NK-92 (cell line): ENCODE data around the gene SLC22A4.

Experiments used
- DNase-seq: peaks from one replicate; lab custom pipeline; 2025; ENCODE audit not compliant: unreplicated experiment; lab: John Stamatoyannopoulos, UW

Gene SLC22A4

DNA sequence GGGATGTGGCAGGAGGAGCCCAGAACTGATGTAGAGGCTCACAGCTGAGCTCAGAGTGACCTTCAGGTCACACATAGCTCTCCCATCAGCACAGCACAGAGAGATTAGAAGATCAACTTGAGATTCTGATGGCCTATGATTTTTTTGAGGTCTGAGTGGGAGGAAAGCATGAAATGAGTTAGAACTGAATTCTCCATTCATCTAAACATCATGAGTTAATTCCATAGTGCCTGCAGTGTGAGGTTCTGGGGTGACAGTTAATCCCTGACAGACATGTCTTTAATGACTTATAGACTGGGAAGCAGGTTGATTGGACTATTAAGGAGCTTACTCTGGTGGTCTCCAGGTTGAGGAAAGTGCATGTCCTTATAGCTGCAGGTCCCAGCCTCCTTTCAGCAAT, 97.7 kb downstream of the SLC22A4 start:
- no peak for DNase-seq

DNA sequence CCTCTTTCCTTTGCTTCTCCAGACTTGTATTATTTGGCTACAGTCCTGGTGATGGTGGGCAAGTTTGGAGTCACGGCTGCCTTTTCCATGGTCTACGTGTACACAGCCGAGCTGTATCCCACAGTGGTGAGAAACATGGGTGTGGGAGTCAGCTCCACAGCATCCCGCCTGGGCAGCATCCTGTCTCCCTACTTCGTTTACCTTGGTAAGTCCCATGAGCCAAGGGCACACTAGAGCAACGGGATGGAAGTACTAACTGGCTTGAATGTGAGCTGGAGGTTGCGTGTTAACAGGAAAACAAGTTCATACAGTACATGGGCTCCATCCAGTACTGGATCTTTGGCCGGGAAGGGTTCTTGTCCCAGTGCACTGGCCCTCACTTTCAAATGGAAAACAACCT, 98.2 kb downstream of the SLC22A4 start:
- DNase-seq, result no peak

DNA sequence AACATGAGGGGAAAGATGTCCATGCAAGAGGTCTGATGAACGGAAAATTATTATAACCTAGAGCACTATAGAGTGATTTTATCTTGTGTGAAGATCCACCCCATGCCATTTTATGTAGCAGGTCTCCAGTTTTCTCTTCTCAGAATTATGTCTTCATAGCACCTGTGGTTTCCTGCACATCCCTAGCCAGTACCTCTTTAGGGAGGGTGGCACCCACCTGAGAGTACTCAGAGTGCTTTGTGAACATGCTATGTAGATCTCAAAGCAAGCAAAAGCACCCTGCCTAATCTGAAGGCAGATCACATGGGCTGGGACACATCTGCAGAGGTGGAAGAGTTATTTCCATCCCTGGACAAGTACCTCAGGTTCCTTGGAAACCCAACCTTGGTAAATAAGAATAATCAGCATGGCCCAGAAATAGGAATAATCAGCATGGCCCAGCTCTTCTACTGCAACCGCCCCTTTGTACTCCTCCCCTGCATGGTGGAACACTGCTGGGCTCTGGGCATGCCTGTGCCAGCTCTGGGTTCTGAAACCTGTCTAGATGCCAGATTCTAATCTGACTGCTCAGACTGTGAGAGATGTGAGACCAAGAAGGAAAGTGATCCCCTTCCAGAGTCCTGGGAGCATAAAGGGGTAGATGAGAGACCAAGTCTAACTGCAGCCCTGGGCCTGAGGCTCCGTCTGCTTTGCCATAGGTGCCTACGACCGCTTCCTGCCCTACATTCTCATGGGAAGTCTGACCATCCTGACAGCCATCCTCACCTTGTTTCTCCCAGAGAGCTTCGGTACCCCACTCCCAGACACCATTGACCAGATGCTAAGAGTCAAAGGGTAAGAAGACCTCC, 99.0 kb downstream of the SLC22A4 start:
- no peak for DNase-seq
